ENCODE data around the gene RELN. TPM values are rescaled to one million over a fixed set of nuclear protein-coding genes. Genes with fewer than 3 reads are reported as not detected.

RELN gene
- total RNA-seq, 1 experiment from 2014 or later, result 0.20 TPM

DNA sequence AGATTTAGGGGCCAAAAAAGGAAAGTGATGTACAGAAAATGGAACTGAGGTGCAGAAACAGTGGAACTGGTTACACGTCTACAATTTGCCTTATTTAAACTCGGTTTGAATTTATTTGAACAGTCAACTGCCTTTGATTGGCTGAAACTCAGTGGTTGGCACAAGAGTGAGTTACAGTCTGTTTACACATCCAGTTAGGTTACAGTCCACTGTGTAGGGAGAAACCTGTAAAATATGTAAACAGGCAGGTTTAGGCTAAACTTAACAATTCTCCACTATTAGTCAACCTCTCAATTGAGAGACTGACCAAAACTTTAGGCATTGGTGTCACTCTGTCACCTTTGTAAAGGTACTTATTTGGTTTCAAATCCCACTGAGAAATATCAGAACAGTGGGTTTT is 40.3 kb upstream of the RELN start:
- ATAC-seq (no peak), DNase-seq (ENCODE audit: low spot score) (no peak)
- Mint-ChIP-seq H3K4me3 (no peak overlapping the region), H3K9me3 (peaks cover 12% of the 10 kb centered on the region), H3K4me1 (peaks cover 8% of the 10 kb centered on the region), H3K27me3 (ENCODE audit: low read depth) (no peaks in the 10 kb centered on the region), H3K36me3 (peaks cover 4% of the 10 kb centered on the region), H3K27ac (no peak overlapping the region)
- no peak for TF ChIP-seq NFE2L1 (CRISPR knock-in tag; IDR thresholded peaks at IDR 0.05)
- TF ChIP-seq, protein P1, sequence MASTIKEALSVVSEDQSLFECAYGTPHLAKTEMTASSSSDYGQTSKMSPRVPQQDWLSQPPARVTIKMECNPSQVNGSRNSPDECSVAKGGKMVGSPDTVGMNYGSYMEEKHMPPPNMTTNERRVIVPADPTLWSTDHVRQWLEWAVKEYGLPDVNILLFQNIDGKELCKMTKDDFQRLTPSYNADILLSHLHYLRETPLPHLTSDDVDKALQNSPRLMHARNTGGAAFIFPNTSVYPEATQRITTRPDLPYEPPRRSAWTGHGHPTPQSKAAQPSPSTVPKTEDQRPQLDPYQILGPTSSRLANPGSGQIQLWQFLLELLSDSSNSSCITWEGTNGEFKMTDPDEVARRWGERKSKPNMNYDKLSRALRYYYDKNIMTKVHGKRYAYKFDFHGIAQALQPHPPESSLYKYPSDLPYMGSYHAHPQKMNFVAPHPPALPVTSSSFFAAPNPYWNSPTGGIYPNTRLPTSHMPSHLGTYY (CRISPR knock-in tag; IDR thresholded peaks at IDR 0.05), result no peak
- no peak for TF ChIP-seq ZNF263 (CRISPR knock-in tag; IDR thresholded peaks at IDR 0.05; ENCODE audit: low read depth)
- no peak for TF ChIP-seq TCF7 (CRISPR knock-in tag; IDR thresholded peaks at IDR 0.05; ENCODE audit: low read depth)
- TF ChIP-seq, protein P2, sequence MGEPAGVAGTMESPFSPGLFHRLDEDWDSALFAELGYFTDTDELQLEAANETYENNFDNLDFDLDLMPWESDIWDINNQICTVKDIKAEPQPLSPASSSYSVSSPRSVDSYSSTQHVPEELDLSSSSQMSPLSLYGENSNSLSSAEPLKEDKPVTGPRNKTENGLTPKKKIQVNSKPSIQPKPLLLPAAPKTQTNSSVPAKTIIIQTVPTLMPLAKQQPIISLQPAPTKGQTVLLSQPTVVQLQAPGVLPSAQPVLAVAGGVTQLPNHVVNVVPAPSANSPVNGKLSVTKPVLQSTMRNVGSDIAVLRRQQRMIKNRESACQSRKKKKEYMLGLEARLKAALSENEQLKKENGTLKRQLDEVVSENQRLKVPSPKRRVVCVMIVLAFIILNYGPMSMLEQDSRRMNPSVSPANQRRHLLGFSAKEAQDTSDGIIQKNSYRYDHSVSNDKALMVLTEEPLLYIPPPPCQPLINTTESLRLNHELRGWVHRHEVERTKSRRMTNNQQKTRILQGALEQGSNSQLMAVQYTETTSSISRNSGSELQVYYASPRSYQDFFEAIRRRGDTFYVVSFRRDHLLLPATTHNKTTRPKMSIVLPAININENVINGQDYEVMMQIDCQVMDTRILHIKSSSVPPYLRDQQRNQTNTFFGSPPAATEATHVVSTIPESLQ (CRISPR knock-in tag; IDR thresholded peaks at IDR 0.05), result no peak
- TF ChIP-seq, protein P3, sequence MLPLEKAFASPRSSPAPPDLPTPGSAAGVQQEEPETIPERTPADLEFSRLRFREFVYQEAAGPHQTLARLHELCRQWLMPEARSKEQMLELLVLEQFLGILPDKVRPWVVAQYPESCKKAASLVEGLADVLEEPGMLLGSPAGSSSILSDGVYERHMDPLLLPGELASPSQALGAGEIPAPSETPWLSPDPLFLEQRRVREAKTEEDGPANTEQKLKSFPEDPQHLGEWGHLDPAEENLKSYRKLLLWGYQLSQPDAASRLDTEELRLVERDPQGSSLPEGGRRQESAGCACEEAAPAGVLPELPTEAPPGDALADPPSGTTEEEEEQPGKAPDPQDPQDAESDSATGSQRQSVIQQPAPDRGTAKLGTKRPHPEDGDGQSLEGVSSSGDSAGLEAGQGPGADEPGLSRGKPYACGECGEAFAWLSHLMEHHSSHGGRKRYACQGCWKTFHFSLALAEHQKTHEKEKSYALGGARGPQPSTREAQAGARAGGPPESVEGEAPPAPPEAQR (CRISPR knock-in tag; IDR thresholded peaks at IDR 0.05), result no peak
- TF ChIP-seq, protein P4, sequence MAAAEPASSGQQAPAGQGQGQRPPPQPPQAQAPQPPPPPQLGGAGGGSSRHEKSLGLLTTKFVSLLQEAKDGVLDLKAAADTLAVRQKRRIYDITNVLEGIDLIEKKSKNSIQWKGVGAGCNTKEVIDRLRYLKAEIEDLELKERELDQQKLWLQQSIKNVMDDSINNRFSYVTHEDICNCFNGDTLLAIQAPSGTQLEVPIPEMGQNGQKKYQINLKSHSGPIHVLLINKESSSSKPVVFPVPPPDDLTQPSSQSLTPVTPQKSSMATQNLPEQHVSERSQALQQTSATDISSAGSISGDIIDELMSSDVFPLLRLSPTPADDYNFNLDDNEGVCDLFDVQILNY (CRISPR knock-in tag; IDR thresholded peaks at IDR 0.05), result no peak
- TF ChIP-seq, protein P5, sequence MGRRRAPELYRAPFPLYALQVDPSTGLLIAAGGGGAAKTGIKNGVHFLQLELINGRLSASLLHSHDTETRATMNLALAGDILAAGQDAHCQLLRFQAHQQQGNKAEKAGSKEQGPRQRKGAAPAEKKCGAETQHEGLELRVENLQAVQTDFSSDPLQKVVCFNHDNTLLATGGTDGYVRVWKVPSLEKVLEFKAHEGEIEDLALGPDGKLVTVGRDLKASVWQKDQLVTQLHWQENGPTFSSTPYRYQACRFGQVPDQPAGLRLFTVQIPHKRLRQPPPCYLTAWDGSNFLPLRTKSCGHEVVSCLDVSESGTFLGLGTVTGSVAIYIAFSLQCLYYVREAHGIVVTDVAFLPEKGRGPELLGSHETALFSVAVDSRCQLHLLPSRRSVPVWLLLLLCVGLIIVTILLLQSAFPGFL (CRISPR knock-in tag; IDR thresholded peaks at IDR 0.05; ENCODE audit: borderline replicate concordance), result no peak
- no peak for TF ChIP-seq SOX15 (CRISPR knock-in tag; IDR thresholded peaks at IDR 0.05)
- no peak for TF ChIP-seq SP1 (CRISPR knock-in tag; conservative IDR thresholded peaks at IDR 0.05)
- no peak for TF ChIP-seq ZNF138 (CRISPR knock-in tag; conservative IDR thresholded peaks at IDR 0.05)
- TF ChIP-seq, protein P6, sequence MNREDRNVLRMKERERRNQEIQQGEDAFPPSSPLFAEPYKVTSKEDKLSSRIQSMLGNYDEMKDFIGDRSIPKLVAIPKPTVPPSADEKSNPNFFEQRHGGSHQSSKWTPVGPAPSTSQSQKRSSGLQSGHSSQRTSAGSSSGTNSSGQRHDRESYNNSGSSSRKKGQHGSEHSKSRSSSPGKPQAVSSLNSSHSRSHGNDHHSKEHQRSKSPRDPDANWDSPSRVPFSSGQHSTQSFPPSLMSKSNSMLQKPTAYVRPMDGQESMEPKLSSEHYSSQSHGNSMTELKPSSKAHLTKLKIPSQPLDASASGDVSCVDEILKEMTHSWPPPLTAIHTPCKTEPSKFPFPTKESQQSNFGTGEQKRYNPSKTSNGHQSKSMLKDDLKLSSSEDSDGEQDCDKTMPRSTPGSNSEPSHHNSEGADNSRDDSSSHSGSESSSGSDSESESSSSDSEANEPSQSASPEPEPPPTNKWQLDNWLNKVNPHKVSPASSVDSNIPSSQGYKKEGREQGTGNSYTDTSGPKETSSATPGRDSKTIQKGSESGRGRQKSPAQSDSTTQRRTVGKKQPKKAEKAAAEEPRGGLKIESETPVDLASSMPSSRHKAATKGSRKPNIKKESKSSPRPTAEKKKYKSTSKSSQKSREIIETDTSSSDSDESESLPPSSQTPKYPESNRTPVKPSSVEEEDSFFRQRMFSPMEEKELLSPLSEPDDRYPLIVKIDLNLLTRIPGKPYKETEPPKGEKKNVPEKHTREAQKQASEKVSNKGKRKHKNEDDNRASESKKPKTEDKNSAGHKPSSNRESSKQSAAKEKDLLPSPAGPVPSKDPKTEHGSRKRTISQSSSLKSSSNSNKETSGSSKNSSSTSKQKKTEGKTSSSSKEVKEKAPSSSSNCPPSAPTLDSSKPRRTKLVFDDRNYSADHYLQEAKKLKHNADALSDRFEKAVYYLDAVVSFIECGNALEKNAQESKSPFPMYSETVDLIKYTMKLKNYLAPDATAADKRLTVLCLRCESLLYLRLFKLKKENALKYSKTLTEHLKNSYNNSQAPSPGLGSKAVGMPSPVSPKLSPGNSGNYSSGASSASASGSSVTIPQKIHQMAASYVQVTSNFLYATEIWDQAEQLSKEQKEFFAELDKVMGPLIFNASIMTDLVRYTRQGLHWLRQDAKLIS (CRISPR knock-in tag; IDR thresholded peaks at IDR 0.05; ENCODE audit: borderline replicate concordance), result no peak
- TF ChIP-seq, protein P7, sequence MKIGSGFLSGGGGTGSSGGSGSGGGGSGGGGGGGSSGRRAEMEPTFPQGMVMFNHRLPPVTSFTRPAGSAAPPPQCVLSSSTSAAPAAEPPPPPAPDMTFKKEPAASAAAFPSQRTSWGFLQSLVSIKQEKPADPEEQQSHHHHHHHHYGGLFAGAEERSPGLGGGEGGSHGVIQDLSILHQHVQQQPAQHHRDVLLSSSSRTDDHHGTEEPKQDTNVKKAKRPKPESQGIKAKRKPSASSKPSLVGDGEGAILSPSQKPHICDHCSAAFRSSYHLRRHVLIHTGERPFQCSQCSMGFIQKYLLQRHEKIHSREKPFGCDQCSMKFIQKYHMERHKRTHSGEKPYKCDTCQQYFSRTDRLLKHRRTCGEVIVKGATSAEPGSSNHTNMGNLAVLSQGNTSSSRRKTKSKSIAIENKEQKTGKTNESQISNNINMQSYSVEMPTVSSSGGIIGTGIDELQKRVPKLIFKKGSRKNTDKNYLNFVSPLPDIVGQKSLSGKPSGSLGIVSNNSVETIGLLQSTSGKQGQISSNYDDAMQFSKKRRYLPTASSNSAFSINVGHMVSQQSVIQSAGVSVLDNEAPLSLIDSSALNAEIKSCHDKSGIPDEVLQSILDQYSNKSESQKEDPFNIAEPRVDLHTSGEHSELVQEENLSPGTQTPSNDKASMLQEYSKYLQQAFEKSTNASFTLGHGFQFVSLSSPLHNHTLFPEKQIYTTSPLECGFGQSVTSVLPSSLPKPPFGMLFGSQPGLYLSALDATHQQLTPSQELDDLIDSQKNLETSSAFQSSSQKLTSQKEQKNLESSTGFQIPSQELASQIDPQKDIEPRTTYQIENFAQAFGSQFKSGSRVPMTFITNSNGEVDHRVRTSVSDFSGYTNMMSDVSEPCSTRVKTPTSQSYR (CRISPR knock-in tag; IDR thresholded peaks at IDR 0.05), result no peak
- TF ChIP-seq FOXP1 (CRISPR knock-in tag; IDR thresholded peaks at IDR 0.05; ENCODE audit: borderline replicate concordance), result no peak
- TF ChIP-seq ESRRA (CRISPR knock-in tag; IDR thresholded peaks at IDR 0.05; ENCODE audit: borderline replicate concordance), result no peak
- TF ChIP-seq JAZF1 (CRISPR knock-in tag; IDR thresholded peaks at IDR 0.05), result no peak
- TF ChIP-seq, protein P8, sequence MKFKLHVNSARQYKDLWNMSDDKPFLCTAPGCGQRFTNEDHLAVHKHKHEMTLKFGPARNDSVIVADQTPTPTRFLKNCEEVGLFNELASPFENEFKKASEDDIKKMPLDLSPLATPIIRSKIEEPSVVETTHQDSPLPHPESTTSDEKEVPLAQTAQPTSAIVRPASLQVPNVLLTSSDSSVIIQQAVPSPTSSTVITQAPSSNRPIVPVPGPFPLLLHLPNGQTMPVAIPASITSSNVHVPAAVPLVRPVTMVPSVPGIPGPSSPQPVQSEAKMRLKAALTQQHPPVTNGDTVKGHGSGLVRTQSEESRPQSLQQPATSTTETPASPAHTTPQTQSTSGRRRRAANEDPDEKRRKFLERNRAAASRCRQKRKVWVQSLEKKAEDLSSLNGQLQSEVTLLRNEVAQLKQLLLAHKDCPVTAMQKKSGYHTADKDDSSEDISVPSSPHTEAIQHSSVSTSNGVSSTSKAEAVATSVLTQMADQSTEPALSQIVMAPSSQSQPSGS (CRISPR knock-in tag; IDR thresholded peaks at IDR 0.05; ENCODE audit: borderline replicate concordance, low read depth), result no peak
- POLR2A ChIA-PET, result interaction anchor here (0.7 kb wide), 1 partner anchor 253 kb away, joined by 4 read pairs; no protein-coding TSS in a partner anchor
- CTCF ChIA-PET, result no interaction called here
